ENCODE data around the gene ADORA2B. TPM values are rescaled to one million over a fixed set of nuclear protein-coding genes. Genes with fewer than 3 reads are reported as not detected.

ADORA2B gene
- total RNA-seq, 1 donor from 2014 or later: 4.0 TPM

DNA sequence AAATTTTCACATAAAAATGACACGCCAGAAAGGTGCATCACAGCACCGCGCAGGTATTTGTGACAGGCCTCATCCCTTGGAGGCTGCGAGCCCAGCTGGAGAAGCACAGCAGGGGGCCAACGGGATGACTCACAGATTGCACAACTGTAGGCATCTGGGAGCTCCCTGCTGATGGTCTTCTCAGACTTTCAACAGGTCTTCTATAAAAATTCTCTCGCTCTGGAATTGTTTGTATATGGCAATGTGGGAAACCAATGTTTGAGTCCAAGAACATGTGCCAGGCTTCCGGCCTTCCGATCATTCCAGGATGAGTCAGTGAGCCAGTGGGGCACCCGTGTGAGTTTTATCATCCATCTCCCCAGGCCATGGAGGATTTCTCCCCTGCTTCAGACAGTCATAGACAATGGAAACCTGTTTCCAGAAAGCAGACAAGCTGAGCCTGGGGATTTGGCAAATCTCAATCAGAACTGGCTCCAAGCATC is 24.1 kb upstream of the ADORA2B start:
- Mint-ChIP-seq H3K36me3 (ENCODE audit: low read depth, unreplicated experiment) (no peaks in the 10 kb centered on the region), H3K4me1 (ENCODE audit: low read depth, unreplicated experiment) (no peaks in the 10 kb centered on the region), H3K4me3 (ENCODE audit: unreplicated experiment) (no peak overlapping the region), H3K27ac (ENCODE audit: unreplicated experiment) (peak overlapping the region; percentile 77), H3K9me3 (ENCODE audit: unreplicated experiment) (peaks cover 3% of the 10 kb centered on the region), H3K27me3 (ENCODE audit: low read depth, unreplicated experiment) (peaks cover 4% of the 10 kb centered on the region)
- H3K27me3 ChIP-seq (ENCODE audit: insufficient read depth, low read length): no peaks in the 10 kb centered on the region
- H3K27ac ChIP-seq (ENCODE audit: low read depth, low read length): peak overlapping the region; percentile 90
- peak; percentile 90 for FAIRE-seq
- DNase-seq (ENCODE audit: low read depth): peak; percentile 97
- no peak overlapping the region for H3K4me3 ChIP-seq (ENCODE audit: insufficient read depth, low read depth, low read length)
- no peaks in the 10 kb centered on the region for H3K36me3 ChIP-seq (ENCODE audit: insufficient read depth, low read length)
- no peaks in the 10 kb centered on the region for H3K79me2 ChIP-seq (ENCODE audit: insufficient read depth, low read length)
- H3K4me1 ChIP-seq (ENCODE audit: insufficient read depth, low read length): peaks cover 11% of the 10 kb centered on the region
- no peak overlapping the region for H2AFZ ChIP-seq (ENCODE audit: low read depth, low read length)
- no peaks in the 10 kb centered on the region for H4K20me1 ChIP-seq (ENCODE audit: insufficient read depth, low read length)
- TF ChIP-seq, protein P1, sequence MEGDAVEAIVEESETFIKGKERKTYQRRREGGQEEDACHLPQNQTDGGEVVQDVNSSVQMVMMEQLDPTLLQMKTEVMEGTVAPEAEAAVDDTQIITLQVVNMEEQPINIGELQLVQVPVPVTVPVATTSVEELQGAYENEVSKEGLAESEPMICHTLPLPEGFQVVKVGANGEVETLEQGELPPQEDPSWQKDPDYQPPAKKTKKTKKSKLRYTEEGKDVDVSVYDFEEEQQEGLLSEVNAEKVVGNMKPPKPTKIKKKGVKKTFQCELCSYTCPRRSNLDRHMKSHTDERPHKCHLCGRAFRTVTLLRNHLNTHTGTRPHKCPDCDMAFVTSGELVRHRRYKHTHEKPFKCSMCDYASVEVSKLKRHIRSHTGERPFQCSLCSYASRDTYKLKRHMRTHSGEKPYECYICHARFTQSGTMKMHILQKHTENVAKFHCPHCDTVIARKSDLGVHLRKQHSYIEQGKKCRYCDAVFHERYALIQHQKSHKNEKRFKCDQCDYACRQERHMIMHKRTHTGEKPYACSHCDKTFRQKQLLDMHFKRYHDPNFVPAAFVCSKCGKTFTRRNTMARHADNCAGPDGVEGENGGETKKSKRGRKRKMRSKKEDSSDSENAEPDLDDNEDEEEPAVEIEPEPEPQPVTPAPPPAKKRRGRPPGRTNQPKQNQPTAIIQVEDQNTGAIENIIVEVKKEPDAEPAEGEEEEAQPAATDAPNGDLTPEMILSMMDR (IDR thresholded peaks at IDR 0.05; ENCODE audit: insufficient read depth, low read depth, low read length): no peak
- no peak for TF ChIP-seq EZH2 (IDR thresholded peaks at IDR 0.05; ENCODE audit: insufficient read depth, low read length)
- peak overlapping the region; percentile 43 for H3K4me2 ChIP-seq (ENCODE audit: low read length)
- no peaks in the 10 kb centered on the region for H3K9me3 ChIP-seq (ENCODE audit: insufficient read depth, low read depth, low read length)
- H3K9ac ChIP-seq (ENCODE audit: low read length): peak overlapping the region; percentile 65

DNA sequence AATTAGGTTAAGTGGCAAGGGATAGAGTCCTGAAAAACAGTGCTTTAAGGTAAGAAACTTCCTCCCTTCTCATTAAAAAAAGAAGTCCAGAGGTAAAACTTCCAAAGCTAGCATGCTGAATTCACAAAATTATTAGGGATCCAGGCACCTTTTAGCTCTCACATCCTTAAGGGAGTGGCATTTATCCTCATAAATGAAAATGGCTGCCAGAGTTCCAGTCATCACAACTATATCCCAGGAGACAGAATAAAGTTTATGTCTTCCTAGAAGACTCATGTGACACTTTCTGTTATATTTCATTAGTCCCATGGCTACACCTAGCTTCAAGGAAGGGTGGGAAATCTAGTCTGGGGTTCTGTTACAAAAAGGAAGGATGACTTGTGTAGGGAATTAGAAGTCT is 23.3 kb upstream of the ADORA2B start:
- H3K9me3 ChIP-seq (ENCODE audit: insufficient read depth, low read depth, low read length): no peaks in the 10 kb centered on the region
- Mint-ChIP-seq H3K27ac (ENCODE audit: unreplicated experiment) (no peak overlapping the region), H3K4me1 (ENCODE audit: low read depth, unreplicated experiment) (no peaks in the 10 kb centered on the region), H3K27me3 (ENCODE audit: low read depth, unreplicated experiment) (no peaks in the 10 kb centered on the region), H3K36me3 (ENCODE audit: low read depth, unreplicated experiment) (no peaks in the 10 kb centered on the region), H3K4me3 (ENCODE audit: unreplicated experiment) (no peak overlapping the region), H3K9me3 (ENCODE audit: unreplicated experiment) (peaks cover 3% of the 10 kb centered on the region)
- H3K27ac ChIP-seq (ENCODE audit: low read depth, low read length): peak overlapping the region; percentile 90
- no peak overlapping the region for H3K4me3 ChIP-seq (ENCODE audit: insufficient read depth, low read depth, low read length)
- peak overlapping the region; percentile 65 for H3K9ac ChIP-seq (ENCODE audit: low read length)
- TF ChIP-seq EZH2 (IDR thresholded peaks at IDR 0.05; ENCODE audit: insufficient read depth, low read length): no peak
- TF ChIP-seq, protein P1 (IDR thresholded peaks at IDR 0.05; ENCODE audit: insufficient read depth, low read depth, low read length): no peak
- peaks cover 11% of the 10 kb centered on the region for H3K4me1 ChIP-seq (ENCODE audit: insufficient read depth, low read length)
- H3K79me2 ChIP-seq (ENCODE audit: insufficient read depth, low read length): no peaks in the 10 kb centered on the region
- no peaks in the 10 kb centered on the region for H4K20me1 ChIP-seq (ENCODE audit: insufficient read depth, low read length)
- H2AFZ ChIP-seq (ENCODE audit: low read depth, low read length): no peak overlapping the region
- FAIRE-seq (no peak), DNase-seq (ENCODE audit: low read depth) (no peak)
- H3K27me3 ChIP-seq (ENCODE audit: insufficient read depth, low read length): no peaks in the 10 kb centered on the region
- no peak overlapping the region for H3K4me2 ChIP-seq (ENCODE audit: low read length)
- no peaks in the 10 kb centered on the region for H3K36me3 ChIP-seq (ENCODE audit: insufficient read depth, low read length)

DNA sequence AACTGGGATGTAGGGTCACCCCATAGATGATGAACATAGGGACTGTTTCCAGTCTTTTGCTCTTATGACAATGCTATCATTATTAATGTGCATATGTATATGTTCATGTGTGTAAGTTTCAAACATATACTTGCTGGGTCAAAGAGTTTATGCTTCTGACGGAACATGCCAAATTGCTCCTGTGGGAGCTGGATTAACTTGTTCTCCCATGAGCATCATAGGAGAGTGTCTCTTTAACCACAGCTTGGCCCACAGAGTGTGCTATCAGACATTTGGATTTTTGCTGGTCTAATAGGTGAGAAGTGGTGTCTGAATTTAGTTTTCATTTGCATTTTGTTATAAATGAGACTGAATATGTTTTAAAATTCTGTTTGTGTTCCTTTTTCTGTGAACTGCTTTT is 22.3 kb upstream of the ADORA2B start:
- FAIRE-seq (no peak), DNase-seq (ENCODE audit: low read depth) (no peak)
- peaks cover 3% of the 10 kb centered on the region for H3K9me3 Mint-ChIP-seq (ENCODE audit: unreplicated experiment)
- H3K27me3 ChIP-seq (ENCODE audit: insufficient read depth, low read length): no peaks in the 10 kb centered on the region
- no peaks in the 10 kb centered on the region for H3K36me3 Mint-ChIP-seq (ENCODE audit: low read depth, unreplicated experiment)
- no peak overlapping the region for H3K27ac ChIP-seq (ENCODE audit: low read depth, low read length)
- no peaks in the 10 kb centered on the region for H3K36me3 ChIP-seq (ENCODE audit: insufficient read depth, low read length)
- H3K79me2 ChIP-seq (ENCODE audit: insufficient read depth, low read length): no peaks in the 10 kb centered on the region
- TF ChIP-seq, protein P1 (IDR thresholded peaks at IDR 0.05; ENCODE audit: insufficient read depth, low read depth, low read length): no peak
- no peak for TF ChIP-seq EZH2 (IDR thresholded peaks at IDR 0.05; ENCODE audit: insufficient read depth, low read length)
- H3K27ac Mint-ChIP-seq (ENCODE audit: unreplicated experiment): no peak overlapping the region
- H4K20me1 ChIP-seq (ENCODE audit: insufficient read depth, low read length): no peaks in the 10 kb centered on the region
- no peaks in the 10 kb centered on the region for H3K9me3 ChIP-seq (ENCODE audit: insufficient read depth, low read depth, low read length)
- no peaks in the 10 kb centered on the region for H3K4me1 Mint-ChIP-seq (ENCODE audit: low read depth, unreplicated experiment)
- no peak overlapping the region for H3K9ac ChIP-seq (ENCODE audit: low read length)
- peaks cover 1% of the 10 kb centered on the region for H3K27me3 Mint-ChIP-seq (ENCODE audit: low read depth, unreplicated experiment)
- H3K4me2 ChIP-seq (ENCODE audit: low read length): no peak overlapping the region
- H2AFZ ChIP-seq (ENCODE audit: low read depth, low read length): no peak overlapping the region
- no peak overlapping the region for H3K4me3 ChIP-seq (ENCODE audit: insufficient read depth, low read depth, low read length)
- peaks cover 9% of the 10 kb centered on the region for H3K4me1 ChIP-seq (ENCODE audit: insufficient read depth, low read length)
- no peak overlapping the region for H3K4me3 Mint-ChIP-seq (ENCODE audit: unreplicated experiment)
